Activated CD8-positive, alpha-beta memory T cell treated with anti-CD3 and anti-CD28 coated beads, Interleukin-2, amount 50 U/mL, for 4 hours (primary cell): ENCODE measurements around the gene DUS1L.
"Not testable (repeated sequence)": the region's sequence is repeated elsewhere in the genome, so short reads cannot be mapped to it uniquely, and the experiment has no call there.

ENCODE experiments used
- DNase-seq: peaks from one replicate; pipeline ENCODE4 v3.0.0-alpha.2; 2020

Gene DUS1L

DNA sequence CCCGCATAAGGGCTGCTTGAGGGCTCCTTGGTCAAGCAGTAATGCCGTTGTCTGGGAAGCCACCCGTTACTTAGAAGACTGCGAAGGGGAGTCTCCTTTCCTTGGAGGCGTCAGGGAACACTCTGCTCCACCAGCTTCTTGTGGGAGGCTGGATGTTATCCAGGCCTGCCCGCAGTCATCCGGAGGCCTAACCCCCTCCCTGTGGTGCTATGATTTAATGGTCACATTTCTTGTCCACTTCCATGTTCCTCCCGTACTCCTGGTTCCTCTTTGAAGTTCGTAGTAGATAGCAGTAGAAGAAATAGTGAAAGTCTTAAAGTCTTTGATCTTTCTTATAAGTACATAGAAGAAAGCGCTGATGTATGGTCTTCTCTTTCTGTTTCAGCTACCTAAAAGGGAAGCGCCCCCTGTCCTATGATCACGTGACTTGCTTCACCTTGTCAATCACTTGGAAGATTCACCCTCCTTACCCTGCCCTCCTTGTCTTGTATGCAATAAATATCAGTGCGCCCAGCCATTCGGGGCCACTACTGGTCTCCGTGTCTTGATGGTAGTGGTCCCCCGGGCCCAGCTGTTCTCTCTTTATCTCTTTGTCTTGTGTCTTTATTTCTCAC, 26.7 kb downstream of the DUS1L start:
- DNase-seq: not testable (repeated sequence)

DNA sequence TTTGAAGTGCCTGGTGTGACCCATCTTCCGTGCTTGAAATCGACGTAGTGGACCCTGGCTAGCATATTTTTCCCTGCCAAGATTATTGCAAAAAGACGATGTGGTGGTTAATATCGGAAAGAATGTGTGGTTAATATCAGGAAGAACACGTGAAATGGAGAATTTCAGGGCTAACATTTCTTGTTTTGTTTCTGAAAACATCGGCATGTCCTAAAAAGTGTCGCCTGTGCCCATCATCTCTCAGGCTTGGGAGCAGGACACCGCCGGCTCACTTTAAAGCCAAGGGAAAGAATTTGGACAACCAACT, 27.8 kb downstream of the DUS1L start:
- DNase-seq: no peak

DNA sequence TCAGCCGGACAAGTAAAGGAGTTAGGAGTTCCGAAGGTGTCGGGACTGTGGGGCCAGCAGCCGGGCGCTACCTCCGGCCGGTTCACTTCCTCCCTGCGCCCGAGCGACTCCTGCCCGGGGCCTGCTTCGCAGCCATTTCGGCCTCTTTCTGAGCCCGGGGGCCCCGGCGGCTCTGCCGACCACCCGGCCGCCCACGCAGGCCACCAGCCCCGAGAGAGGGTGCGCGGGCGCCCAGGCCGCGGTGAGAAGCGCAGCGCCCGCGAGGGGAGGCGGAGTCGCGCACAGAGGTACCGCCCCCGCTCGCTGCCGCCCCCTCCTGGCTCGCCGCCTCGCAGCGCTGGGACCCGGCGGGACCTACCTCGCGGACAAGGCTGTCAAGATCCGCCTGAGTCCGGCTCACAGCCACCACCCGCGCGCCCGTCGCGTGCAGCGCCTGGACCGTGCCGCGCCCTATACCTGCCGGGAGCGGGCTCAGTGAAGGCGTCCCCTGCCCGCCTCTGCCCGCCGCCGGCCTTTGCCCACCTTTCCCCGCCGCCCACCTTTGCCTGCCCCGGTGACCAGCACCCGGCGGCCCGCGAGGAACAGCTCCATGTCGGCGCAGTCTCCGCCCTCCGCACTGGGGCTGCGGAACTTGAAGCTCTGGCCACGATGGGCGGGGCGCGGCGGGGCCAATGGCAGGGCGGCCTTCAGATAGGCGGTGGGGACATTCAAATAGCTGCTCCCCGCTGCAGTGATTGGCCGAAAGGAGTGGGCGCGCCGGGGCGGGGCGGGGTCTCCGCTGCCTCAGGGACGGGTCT, 28.3 kb downstream of the DUS1L start, which contains the start of gene DCXR:
DCXR (minus strand) TSS at position 606 of the 797 bp plus-strand sequence; CDS start at position 591, 15 bp downstream.
- DNase-seq: peak; percentile 92

DNA sequence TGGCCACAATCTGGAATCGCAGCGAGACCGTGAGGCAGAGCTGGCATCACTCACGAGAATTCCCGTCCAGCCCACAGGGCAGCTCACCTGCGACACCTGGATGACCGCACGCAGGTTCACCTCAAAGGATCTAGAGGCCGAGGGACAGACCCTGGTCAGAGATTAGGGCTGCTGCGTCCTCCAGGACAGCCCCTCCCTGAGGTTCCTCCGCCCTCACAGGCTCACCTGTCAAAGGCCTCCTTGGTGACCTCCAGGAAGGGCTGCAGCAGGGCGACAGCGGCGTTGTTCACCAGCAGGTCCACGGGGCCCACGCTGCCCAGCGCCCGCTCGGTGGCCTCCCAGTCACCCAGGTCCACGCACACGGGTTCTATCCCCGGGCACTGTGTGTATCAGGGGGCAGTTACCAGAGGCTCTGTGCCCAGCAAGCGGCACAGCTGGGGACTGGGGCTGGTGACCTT, 28.9 kb downstream of the DUS1L start:
- no peak for DNase-seq

DNA sequence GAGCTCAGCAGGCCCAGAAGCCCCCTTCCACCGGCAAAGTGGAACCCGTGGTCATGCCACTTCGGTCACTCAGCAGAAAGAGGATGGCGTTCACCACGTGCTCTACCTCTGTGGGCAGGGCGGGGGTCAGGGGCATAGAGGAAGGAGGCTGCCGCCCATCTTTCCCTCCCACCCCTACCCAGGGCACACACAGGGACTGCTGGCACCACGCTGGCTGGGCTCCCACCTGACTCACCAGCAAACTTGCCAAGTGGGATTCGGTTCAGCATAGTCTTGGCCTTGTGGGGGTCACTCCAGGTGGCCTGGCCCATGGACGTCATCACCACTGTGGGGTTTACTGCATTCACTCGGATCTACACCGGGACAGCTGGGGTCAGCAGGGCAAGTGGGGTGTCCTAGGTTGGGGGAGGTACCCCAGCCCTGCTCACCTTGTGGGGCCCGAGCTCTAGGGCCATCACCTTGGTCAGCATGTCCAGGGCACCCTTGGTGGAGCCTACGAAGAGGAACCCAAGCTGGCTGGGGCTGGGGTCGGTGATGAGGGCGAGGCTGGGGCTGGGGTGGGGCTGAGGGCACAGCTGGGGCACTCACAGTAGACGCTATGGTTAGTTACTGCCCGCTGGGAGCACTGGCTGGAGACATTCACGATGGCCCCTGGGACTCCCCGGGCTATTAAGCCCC, 29.5 kb downstream of the DUS1L start:
- DNase-seq: no peak

DNA sequence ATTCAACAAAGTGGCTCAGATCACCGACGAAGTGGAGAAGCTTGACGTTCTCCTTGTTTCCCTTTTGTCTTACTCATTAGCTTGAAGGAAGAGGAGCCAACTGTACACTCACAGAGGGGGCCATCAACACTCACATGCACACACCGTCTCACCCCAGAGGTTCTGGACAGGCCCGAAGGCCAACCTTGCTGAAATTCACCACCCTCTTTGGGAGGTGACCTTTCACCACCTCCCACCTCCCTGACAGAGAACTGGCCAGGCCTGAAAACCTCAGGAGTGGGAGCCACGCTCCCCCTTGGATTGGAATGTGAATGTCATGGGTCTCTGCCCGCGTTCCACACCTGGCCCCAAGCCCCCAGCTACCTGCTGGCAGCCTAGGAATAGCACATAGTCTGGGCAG, 30.1 kb downstream of the DUS1L start:
- no peak for DNase-seq

DNA sequence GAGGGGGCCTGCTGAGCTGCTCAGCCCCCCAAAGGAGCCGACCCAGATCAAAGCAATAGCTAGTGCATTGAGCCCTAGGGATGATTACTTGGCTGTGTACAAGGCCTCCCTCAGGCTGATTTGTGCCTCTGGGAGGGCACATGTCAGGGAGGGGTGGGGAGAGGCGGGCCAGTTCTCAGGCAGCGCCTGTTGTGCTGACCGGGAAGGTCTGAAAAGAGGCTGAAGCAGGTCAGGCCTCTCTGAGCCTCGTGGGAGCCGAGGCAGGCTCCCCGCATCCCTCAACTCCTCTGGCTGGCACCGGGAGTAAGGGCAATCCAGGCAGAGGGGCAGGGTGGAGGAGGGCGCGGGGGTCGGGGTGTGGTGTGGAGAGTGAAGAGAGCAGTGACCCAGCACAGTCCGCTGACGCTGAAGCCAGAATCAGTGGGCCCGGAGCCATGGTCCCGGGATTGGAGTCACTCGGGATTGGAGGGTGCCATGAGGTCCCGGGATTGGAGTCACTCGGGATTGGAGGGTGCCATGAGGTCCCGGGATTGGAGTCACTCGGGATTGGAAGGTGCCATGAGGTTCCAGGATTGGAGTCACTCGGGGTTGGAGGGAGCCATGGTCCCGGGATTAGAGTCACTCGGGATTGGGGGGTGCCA, 31.1 kb downstream of the DUS1L start:
- no peak for DNase-seq

DNA sequence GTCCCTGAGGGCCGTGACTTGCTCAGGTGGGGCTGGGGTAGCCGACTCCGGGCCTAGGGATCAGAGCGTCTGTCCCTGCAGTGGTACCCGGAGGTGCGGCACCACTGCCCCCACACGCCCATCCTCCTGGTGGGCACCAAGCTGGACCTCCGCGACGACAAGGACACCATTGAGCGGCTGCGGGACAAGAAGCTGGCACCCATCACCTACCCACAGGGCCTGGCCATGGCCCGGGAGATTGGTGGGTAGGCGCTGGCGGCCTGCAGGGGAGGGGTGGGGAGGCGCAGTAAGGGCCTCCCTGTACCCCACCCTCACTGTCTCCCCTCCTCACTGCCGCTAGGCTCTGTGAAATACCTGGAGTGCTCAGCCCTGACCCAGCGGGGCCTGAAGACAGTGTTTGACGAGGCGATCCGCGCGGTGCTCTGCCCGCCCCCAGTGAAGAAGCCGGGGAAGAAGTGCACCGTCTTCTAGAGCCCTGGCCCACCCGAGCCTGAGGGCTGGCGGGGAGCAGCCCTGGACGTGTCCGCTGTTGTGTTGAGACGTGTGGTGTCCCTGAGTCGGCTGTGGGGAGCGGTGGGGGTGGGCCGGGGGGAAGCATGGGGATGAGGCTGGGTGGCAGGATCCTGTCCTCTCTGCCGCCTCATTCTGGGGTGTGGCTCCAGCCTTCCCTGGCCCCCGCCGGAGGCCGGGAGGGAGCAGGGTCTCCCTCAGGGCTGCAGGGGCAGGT, 32.1 kb downstream of the DUS1L start:
- no peak for DNase-seq

DNA sequence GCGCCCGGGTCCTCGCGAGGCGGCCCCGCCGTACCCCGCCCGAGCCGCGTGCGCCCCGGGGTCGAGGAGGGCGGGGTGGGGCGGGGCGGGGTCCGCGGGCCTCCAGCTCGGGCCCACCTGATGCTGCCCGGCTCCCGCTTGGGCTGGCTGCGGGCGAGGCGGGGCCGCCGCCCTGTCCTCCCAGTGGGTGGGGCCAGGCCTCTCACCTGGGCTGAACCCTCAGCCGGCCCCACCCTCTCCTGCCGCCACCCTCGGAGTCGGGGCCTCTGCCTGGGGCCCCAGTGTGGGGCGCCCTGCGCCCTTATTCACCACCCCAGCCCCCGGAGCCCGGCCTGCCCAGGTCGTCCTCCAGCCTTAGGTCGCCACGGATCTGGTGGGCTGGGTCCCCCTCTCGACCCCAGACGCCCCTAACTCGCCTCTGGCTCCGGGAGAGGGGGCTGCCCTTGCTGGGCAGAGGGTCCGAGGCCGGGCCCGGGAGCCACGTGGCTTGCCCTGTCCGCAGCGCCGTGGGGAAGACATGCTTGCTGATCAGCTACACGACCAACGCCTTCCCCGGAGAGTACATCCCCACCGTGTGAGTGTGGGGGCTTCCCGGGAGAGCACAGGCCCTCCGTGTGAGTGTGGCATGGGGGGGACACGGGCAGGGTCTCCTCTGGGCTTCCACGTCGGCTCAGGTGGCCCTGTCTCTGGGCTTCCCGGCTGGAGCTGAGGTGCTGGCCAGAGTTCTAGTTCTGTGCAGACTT, 33.5 kb downstream of the DUS1L start:
- DNase-seq: no peak

DNA sequence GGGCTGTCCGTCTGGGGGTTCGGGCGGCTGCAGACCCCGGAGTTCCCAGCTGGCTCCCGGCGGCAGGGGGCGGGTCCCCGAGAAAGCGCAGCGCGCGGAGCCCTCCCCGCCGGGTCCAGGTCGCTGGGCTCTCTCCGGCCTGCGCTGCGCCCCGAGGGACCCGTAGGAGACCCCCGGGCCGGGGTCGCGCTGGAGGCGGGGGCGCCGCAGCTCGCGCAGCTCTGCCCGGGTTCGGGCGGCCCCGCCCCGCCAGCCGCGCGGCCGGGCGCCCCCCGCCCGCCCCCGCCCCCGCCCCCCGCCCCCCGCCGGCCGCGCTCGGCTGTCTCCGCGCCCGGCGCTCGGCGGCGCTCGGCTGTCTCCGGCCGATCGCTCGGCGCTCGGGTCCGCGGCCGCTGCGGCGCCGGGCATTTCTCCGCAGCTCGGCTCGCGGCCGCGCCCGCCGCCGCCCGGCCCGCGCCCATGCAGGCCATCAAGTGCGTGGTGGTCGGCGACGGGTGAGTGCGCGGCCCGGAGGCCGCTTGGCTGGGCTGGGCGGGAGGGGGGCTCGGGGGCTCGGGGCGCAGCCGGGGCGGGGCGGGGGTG, 34.2 kb downstream of the DUS1L start, which contains the start of gene RAC3:
RAC3 (plus strand) TSS at position 376 of the 582 bp plus-strand sequence; CDS start at position 460, 84 bp downstream.
- no peak for DNase-seq

DNA sequence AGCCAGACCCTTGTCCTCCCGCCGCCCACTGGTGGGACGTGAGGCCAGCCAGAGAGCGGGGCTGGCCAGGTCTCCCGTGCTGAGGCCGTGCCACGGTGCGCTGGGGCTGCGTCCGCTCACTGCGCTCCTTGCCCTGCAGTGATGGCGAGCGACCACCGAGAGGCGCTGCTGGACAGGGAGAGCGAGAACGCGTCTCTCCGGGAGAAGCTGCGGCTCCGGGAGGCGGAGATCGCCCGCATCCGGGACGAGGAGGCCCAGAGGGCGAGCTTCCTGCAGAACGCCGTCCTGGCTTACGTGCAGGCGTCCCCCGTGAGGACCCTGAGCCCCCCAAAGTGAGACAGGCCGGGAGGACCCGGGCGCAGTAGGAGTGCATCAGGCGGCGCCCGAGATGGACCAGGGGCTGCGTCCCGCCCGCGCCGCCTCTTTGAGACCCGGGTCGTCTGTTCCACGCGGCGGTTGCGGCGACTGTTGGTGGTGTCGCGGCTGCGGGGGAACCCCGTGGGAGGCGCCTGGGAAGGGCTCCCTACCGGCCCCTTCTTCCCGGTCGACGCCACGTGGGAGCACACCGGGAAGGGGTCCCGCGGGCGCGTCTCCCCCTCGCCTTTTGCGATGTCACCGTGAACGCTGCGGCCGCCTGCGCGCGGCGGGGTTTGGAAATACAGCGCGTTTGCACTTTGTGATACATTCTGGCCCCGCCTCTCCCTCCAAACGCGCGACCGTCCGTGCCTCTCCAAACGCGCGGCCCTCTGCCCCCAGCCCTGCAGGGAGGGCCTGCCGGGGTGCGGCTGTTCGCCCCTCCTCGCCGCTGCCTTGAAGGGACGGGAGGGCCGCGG, 34.9 kb downstream of the DUS1L start:
- DNase-seq: peak; percentile 78

DNA sequence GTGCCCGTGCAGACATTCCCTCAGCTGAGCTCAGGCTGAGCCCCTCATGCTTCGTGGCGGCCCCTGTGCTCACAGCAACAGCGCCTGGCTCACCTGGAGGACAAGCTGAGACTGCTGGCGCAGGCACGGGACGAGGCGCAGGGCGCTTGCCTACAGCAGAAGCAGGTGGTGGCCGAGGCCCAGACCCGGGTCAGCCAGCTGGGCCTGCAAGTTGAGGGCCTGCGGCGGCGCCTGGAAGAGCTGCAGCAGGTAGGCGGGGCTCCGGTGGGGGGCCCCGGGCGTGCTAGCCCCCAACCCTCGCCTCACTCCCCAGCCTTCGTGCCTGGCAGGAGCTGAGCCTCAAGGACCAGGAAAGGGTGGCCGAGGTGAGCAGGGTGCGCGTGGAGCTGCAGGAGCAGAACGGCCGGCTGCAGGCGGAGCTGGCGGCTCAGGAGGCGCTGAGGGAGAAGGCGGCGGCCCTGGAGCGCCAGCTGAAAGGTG, 35.6 kb downstream of the DUS1L start:
- no peak for DNase-seq

DNA sequence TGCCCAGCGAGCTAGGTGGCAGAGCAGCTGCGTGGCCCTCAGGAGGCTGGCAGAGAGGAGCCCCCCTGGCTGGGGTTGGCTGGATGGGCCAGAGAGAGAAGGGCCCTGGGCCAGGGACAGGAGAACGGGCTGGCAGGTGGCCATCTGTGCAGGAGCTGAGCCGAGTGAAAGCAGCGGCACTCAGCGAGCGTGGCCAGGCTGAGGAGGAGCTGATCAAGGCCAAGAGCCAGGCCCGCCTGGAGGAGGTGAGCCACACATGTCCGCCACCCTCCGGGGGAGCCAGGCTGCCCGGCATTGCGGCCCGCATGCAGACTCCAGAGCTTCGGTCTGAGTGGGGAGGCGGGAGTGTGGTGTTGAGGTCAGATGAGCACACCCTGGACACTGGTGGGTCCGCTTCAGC, 36.2 kb downstream of the DUS1L start:
- DNase-seq: no peak

DNA sequence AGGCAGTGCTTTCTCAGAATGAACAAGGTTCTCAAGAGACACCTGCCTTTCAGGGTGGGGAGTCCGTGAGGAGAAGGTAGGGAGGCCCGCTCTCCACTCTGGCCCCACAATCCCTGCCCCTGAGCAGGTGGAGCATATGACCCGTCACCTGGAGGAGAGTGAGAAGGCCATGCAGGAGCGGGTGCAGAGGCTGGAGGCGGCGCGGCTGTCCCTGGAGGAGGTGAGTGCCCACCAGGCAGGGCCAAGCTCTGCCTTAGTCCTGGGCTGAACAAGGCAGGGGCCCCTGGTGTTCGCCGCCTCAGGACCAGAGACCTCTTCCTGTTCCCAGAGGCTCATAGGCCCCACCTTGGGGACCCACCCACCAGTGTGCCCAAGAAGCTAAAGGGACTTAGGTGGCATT, 36.6 kb downstream of the DUS1L start:
- no peak for DNase-seq

DNA sequence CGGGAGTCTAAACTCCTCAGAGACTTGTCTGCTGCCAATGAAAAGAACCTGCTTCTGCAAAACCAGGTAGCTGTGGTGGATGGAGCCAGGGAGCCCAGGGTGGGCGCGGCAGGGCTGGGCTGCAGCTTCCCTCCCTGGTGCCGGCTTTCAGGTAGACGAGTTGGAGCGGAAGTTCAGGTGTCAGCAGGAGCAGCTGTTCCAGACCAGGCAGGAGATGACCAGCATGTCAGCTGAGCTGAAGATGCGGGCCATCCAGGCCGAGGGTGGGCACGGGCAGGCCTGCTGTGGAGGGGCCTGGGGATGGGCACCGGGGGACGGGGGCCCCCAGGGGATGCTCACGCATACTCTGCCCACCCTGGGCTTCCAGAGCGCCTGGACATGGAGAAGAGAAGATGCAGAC, 37.4 kb downstream of the DUS1L start:
- DNase-seq: no peak

DNA sequence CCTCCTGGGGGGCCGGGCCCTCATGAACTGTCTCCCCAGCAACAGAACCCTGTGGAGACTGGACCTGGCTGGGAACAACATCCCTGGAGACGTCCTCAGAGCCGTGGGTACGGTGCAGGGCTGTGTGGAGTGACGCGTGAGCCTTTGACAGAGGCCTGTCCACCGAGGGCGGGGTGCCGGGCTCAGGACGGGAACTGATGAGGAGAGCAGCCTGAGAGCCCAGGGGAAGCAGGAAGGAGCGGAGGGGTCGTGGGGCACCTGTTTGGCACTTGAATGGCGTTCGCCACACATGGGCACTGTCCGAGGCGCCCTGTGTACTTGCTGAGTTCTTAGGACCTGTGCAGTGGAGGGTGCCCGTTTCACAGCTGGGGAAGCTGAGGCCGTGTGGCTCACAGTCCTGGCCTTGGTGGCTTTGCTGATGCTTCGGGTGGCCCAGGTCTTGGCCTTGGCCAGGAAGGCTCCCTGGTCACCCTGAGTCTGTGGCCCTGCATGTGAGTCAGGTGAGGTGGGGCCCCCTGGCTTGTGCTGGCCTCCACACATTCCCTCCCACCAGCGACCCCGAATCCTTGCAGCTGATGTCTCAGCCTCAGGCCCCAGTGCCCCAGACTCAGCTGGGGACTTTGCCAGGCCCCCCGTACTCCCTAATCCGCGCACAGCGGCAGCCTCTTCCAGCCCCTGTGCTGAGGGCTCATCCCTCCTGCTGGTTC, 40.0 kb downstream of the DUS1L start:
- DNase-seq: no peak

DNA sequence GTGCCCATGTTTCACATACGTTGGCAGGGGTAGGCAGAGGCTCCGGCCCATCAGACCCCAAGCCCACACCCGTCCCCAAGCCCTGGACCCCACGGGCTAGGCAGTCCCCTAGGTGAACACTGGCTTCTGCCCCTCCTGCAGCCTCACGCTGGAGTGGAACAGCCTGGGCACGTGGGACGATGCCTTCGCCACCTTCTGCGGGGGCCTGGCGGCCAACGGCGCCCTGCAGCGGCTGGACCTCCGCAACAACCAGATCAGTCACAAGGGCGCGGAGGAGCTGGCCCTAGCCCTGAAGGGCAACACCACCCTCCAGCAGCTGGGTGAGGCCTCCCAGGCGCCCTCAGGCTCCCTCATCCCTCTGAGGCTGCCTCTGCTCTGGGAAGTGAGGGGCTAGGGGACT, 40.7 kb downstream of the DUS1L start:
- DNase-seq: no peak

DNA sequence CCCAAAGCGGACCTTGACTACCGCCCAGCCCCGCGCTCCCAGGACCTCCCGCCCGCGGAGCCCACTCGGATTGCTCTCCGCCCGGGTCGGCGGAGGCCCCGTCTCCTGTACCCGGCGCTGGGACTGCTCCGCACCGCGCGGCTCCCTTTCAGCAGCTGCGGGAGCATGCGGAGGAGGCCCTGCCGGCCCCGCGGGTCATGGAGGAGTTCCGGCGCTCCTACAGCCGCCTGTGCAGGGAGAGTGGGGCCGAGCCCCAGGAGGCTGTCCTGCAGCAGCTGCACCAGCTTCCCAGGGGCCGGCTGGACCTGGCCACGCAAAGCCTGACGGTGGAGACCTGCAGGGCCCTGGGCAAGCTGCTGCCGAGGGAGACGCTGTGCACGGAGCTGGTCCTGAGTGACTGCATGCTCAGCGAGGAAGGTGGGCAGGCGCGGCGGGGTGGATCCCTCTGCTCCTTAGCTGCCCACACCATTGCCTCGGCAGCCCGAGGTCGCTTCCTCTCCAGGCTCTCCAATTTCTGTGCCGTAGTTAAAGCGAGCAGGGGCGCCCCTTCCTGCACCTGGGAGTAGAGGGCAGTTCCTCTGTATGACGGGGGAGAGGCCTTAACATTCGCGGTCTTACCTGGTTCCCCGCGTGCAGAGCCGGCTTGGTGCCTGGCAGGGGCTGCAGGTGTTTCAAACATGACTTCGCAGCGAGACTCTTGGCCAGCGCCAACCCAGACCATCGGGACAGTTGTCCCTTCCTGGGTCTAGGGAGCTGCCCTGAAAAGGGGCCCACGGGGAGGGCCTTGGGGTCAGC, 42.0 kb downstream of the DUS1L start:
- DNase-seq: no peak

DNA sequence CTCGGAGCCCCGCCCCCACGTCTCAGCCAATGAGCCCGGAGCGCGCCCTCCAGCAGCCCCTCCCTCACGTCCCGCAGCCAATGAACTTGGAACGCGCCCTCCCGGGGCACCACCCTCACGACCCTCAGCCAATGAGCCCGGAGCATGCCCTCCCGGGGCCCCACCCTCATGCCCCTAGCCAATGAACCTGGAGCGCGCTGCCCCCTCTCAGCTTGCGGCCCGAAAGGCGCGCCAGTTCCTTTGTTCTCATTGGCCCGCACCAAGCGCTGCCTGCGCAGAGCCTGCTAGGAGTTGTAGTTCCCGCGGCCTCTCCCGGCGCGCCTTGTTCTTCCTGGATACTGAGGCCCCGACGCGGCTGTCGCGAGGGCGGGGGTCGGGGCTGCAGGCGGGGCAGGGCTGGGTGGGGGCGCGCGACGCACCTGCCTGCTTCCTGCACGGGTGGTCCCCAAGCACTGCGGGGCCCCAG, 42.6 kb downstream of the DUS1L start, which contains the start of gene LRRC45:
LRRC45 (plus strand) TSS at position 325 of the 466 bp plus-strand sequence. CDS start 339 bp downstream, outside the sequence.
- DNase-seq: peak; percentile 100
